K562 (cell line): Measurements from ENCODE around the gene POLN. TPM values are rescaled to one million over a fixed set of nuclear protein-coding genes. Genes with fewer than 3 reads are reported as not detected.

Source experiments
- ATAC-seq: fragments of 200-7000 bp; cut with Tn5 transposase; 3 replicates; pipeline ENCODE4 v1.9.1; 2020; ENCODE audit warnings: moderate library complexity
- BruUV-seq: library from RNA; stranded (reverse); fragments of 400-500 nt; replicated peaks from 2 replicates; lab custom pipeline; 2021; lab: Mats Ljungman, UMichigan
- CTCF ChIA-PET: fragments of 300-600 bp; formaldehyde crosslinking; extraction: SDS; loops from one replicate; lab custom pipeline; 2021; ENCODE audit warnings: low intra/inter-chr PET ratio; lab: Yijun Ruan, JAX
- POLR2A ChIA-PET: fragments of 300-600, 350-650 bp; sonication (Branson Sonifier 250); formaldehyde crosslinking; extraction: SDS; loops from one replicate; lab custom pipeline; 2021; ENCODE audit warnings: antibody characterized with exemption, inconsistent platforms; lab: Yijun Ruan, JAX
- DNase-seq, 4 experiments: peaks; one replicate each; pipeline versions ENCODE4 v3.0.0 to v3.0.0-alpha.2; 2011 to 2018; ENCODE audit warnings: low spot score in 3 of 4, mixed read lengths in 3 of 4; ENCODE audit errors: extremely low read depth in 1 of 4
- FAIRE-seq: peaks from 2 replicates; lab custom pipeline; 2011; peaks lifted over from hg19 to GRCh38; lab: Jason Lieb, UNC
- H2AFZ ChIP-seq: 2 replicates; pipeline ENCODE4 v1.6.0; 2011; ENCODE audit warnings: low read depth, low read length, control low read depth, inconsistent platforms
- H3K27ac ChIP-seq: fragments of 200-600 bp; 3 replicates; pipeline ENCODE4 v1.8.0; 2011; ENCODE audit warnings: low read depth, mild to moderate bottlenecking, control low read depth, inconsistent platforms, low read length, moderate library complexity, mixed read lengths; ENCODE audit errors: extremely low read depth
- H3K27me3 ChIP-seq, 2 experiments: fragments of 300-600 bp in 1 of 2; 2 replicates in 1 of 2; 3 replicates in 1 of 2; pipeline versions ENCODE4 v1.6.0 to v1.8.0; 2011; ENCODE audit warnings: inconsistent platforms in 2 of 2, low read length in 2 of 2, mild to moderate bottlenecking in 1 of 2, mixed read lengths in 1 of 2, moderate library complexity in 1 of 2; ENCODE audit not compliant: control insufficient read depth in 2 of 2, insufficient read depth in 2 of 2
- H3K36me3 ChIP-seq: fragments of 300-600 bp; 3 replicates; pipeline ENCODE4 v1.8.0; 2011; ENCODE audit warnings: mild to moderate bottlenecking, low read length, inconsistent platforms; ENCODE audit not compliant: control insufficient read depth, insufficient read depth
- H3K4me1 ChIP-seq, 2 experiments: fragments of 200-600 bp in 1 of 2; replicated peaks in 1 of 2; 2 replicates in 1 of 2; 3 replicates in 1 of 2; pipeline versions ENCODE4 v1.5.1 to v1.8.0; 2011; ENCODE audit warnings: inconsistent platforms in 2 of 2, low read length in 2 of 2, mild to moderate bottlenecking in 1 of 2, mixed read lengths in 1 of 2, moderate library complexity in 1 of 2; ENCODE audit not compliant: control insufficient read depth in 2 of 2, insufficient read depth in 2 of 2
- H3K4me2 ChIP-seq: 2 replicates; pipeline ENCODE4 v1.6.1; 2011; ENCODE audit warnings: low read length, control low read depth, inconsistent platforms, mixed read lengths; ENCODE audit not compliant: insufficient read depth
- H3K4me3 ChIP-seq: fragments of 200-600 bp; sonication (generic), shearing (Covaris generic); 2 replicates; pipeline ENCODE4 v1.5.1; 2016; ENCODE audit warnings: control low read depth, inconsistent platforms
- H3K79me2 ChIP-seq: fragments of 200-600 bp; 3 replicates; pipeline ENCODE4 v1.8.0; 2011; ENCODE audit warnings: low read length, inconsistent platforms; ENCODE audit not compliant: control insufficient read depth, insufficient read depth
- H3K9ac ChIP-seq, 2 experiments: 2 replicates each; pipeline versions ENCODE4 v1.6.0 to v1.6.1; 2011; ENCODE audit warnings: low read depth in 2 of 2, low read length in 2 of 2, control low read depth in 1 of 2, inconsistent platforms in 1 of 2, mild to moderate bottlenecking in 1 of 2, mixed read lengths in 1 of 2; ENCODE audit not compliant: insufficient read depth in 1 of 2
- H3K9me1 ChIP-seq: one replicate; pipeline ENCODE4 v1.6.0; 2011; ENCODE audit warnings: inconsistent platforms, mild to moderate bottlenecking, low read length, moderate library complexity; ENCODE audit not compliant: control insufficient read depth, insufficient read depth
- H3K9me3 ChIP-seq: replicated peaks from 2 replicates; pipeline ENCODE4 v1.5.1; 2011; ENCODE audit warnings: low read depth, low read length, inconsistent platforms; ENCODE audit not compliant: control insufficient read depth, insufficient read depth
- H4K20me1 ChIP-seq: replicated peaks from 2 replicates; pipeline ENCODE4 v1.6.1; 2011; ENCODE audit warnings: low read length, inconsistent platforms, mixed read lengths; ENCODE audit not compliant: control insufficient read depth, insufficient read depth
- CCNT2 ChIP-seq: IDR thresholded peaks from 2 replicates; pipeline ENCODE4 v1.6.1; 2011; ENCODE audit warnings: borderline replicate concordance, low read depth, mild to moderate bottlenecking, moderate library complexity, mixed read lengths, low read length; ENCODE audit not compliant: insufficient read length; ENCODE audit errors: extremely low read depth
- DNMT1 ChIP-seq: fragments of 450-650 bp; IDR thresholded peaks from 2 replicates; pipeline ENCODE4 v1.6.1; 2016; ENCODE audit warnings: antibody characterized with exemption, mild to moderate bottlenecking
- POLR2G ChIP-seq: fragments of 200-400 bp; formaldehyde crosslinking; IDR thresholded peaks from 2 replicates; pipeline ENCODE4 v1.6.1; 2017; ENCODE audit warnings: low read depth, mild to moderate bottlenecking, antibody characterized with exemption, low read length, moderate library complexity
- SETDB1 ChIP-seq: IDR thresholded peaks from one replicate; pipeline ENCODE4 v1.6.1; 2012; ENCODE audit warnings: low read length, control low read depth, inconsistent platforms
- ZBTB5 ChIP-seq: fragments of 450-650 bp; IDR thresholded peaks from 2 replicates; pipeline ENCODE4 v1.6.1; 2017; ENCODE audit warnings: antibody characterized with exemption
- ZNF12 ChIP-seq: sonication (generic); formaldehyde crosslinking; IDR thresholded peaks from 2 replicates; pipeline ENCODE4 v1.4.0; 2020; ENCODE audit warnings: mild to moderate bottlenecking, missing genetic modification reagents
- WGBS: fragments of 100-300 bp; shearing (Covaris generic); methylation state at CpG from one replicate; pipeline ENCODE4 v1.1.6; 2016; ENCODE audit warnings: low coverage, mixed read lengths; ENCODE audit not compliant: insufficient coverage; ENCODE audit errors: missing lambda C conversion rate; 5-methylcytosine and 5-hydroxymethylcytosine counted together
- in situ Hi-C: fragments of 300-500 bp; cut with MboI; formaldehyde crosslinking; loops from 4 replicates; pipeline ENCODE4 v1.15.0; 2018; ENCODE audit warnings: inconsistent platforms, mixed read lengths
- intact Hi-C: fragments of 100-400 bp; cut with micrococcal nuclease; formaldehyde crosslinking; loops from 2 replicates; pipeline ENCODE4 v1.14.2; 2022
- polyA plus RNA-seq, 8 experiments: library from polyadenylated mRNA; depleted of rRNA in 4 of 8; stranded (reverse) in 5 of 8; unstranded in 3 of 8; fragments of >200 nt; fragmentation: Nextera tagmentation in 2 of 8; fragmentation: Illumina TruSeq in 1 of 8; extraction: Ambion mirVana in 2 of 8; extraction: Trizol in 1 of 8; gene quantifications; 2 replicates each; pipeline versions ENCODE4 v1.2.1 to v1.2.3, GENCODE V29; 2011 to 2014; ENCODE audit warnings: inconsistent platforms in 1 of 8, missing spikeins in 1 of 8
- total RNA-seq, 7 experiments: library from RNA; depleted of rRNA in 6 of 7; stranded (reverse); fragments of >200 nt in 6 of 7; fragmentation: Illumina TruSeq in 2 of 7; extraction: Trizol in 2 of 7; gene quantifications; 2 replicates each; pipeline versions ENCODE4 v1.2.1 to v1.2.3, GENCODE V29; 2011 to 2021; ENCODE audit warnings: low replicate concordance in 1 of 7

The POLN gene
- total and polyA plus RNA-seq, 9 of the 15 experiments (the other 6 are each of a cell fraction or from before 2014, with no cell fraction given): 0.08 to 0.91 (median 0.32) TPM

- Histone ChIP-seq H3K79me2 (no peaks in the 10 kb centered on the region), H3K27ac (no peak overlapping the region), H3K4me2 (no peak overlapping the region), H2AFZ (no peak overlapping the region), H4K20me1 (no peaks in the 10 kb centered on the region; the same call in 1 of the 2 replicates), H3K27me3 (no peaks in the 10 kb centered on the region), H3K9ac (peak overlapping the region in 1 of 2 experiments; percentile 71; a peak in 1 of 4 replicates), H3K36me3 (no peaks in the 10 kb centered on the region), H3K9me3 (no peaks in the 10 kb centered on the region), H3K4me3 (no peak overlapping the region), H3K4me1 (peaks cover 0 to 75% of the 10 kb centered on the region in 2 experiments; a peak in 2 of 5 replicates), H3K9me1 (no peaks in the 10 kb centered on the region)
- intact Hi-C loops (no loop called here), in situ Hi-C loops (no loop called here)
- no peak for DNase-seq
- no peak for TF ChIP-seq CCNT2
- no peak for TF ChIP-seq ZBTB5
- no peak for TF ChIP-seq ZNF12 (CRISPR knock-in tag)
- no peak for TF ChIP-seq SETDB1
- no peak for TF ChIP-seq DNMT1
- peak; percentile 32 for TF ChIP-seq POLR2G
- CTCF ChIA-PET: no interaction called here
- POLR2A ChIA-PET: interaction anchor here (0.6 kb wide), 1 partner anchor 10 kb away, joined by 5 read pairs; the partner anchor contains the start of genes HAUS3 and POLN
- WGBS: 71% methylated on average over 12 of the region's 16 CpGs
- ATAC-seq: no peak
- no TSS peak for BruUV-seq
- FAIRE-seq: no peak
Measured at GRCh38 chr4:2251795-2252529, 10.0 kb upstream of the POLN start.
